ENCODE data around the gene GPLD1. TPM values are rescaled to one million over a fixed set of nuclear protein-coding genes. Genes with fewer than 3 reads are reported as not detected.

The GPLD1 gene
- total RNA-seq, 1 experiment from 2014 or later: 10.1 TPM

DNA sequence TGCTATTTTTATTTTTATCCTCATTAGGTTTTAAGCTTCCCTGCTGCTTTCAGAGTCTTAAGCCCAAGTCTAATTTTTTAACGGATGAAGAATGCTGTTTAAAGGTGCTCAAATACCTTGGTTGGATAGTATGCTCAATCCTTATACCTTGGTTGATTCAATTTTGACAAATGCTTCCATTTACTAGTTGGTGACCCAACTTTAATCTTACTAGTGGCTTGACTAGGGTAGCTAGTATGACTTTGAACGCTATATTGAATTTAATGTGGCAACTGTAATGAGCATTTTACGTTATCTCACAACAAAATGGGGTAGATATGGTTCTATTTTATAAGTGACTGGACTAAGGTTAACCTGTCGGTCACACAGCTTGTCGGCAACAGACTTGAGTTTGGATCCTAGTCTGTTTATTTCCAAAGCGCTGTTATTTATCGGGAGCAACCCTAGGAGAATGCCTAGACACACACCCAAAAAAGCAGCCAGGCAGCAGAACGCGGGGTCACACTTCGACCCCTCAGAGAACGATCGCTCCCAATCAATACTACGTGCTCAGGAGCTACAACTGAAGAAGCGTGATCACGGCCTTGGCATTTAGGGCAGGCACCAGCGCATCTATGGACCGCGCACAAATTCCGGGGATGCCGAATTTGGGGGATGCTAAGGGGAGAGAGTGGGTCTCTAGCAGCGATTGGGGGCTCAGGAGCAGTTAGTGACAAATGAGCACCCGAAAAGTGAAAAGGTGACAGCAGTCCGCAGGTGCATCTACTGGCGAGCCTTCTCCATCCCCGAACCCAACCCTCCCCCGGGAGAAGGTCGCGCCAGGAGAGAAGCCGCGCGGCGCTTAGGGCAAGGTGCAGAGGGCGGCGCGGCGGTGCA is 4.8 kb upstream of the GPLD1 start:
- peak in 1 of 2 experiments; percentile 52 for TF ChIP-seq CTCF (IDR thresholded peaks at IDR 0.05; ENCODE audit: insufficient read depth in 1 of 2, low read depth in 1 of 2, low read length in 1 of 2, severe bottlenecking in 1 of 2, unreplicated experiment in 1 of 2)
- DNase-seq: no peak
- Mint-ChIP-seq H3K4me3 (ENCODE audit: unreplicated experiment) (peak overlapping the region; percentile 76), H3K4me1 (ENCODE audit: low read depth, unreplicated experiment) (peaks cover 13% of the 10 kb centered on the region), H3K9me3 (ENCODE audit: unreplicated experiment) (no peaks in the 10 kb centered on the region), H3K27me3 (ENCODE audit: insufficient read depth, unreplicated experiment) (no peaks in the 10 kb centered on the region), H3K27ac (ENCODE audit: unreplicated experiment) (peak overlapping the region; percentile 77), H3K36me3 (ENCODE audit: insufficient read depth, unreplicated experiment) (peaks cover 24% of the 10 kb centered on the region)
- H3K27me3 ChIP-seq (replicated peaks; ENCODE audit: control insufficient read depth, insufficient read depth, low read length): no peaks in the 10 kb centered on the region
- intact Hi-C loops (cut with micrococcal nuclease; ENCODE audit: unreplicated experiment): loop anchor here (2.0 to 5.0 kb wide), 2 partner anchors 62 to 71 kb away; no protein-coding TSS in a partner anchor
- no peaks in the 10 kb centered on the region; the same call in 1 of the 2 replicates for H3K36me3 ChIP-seq (ENCODE audit: control insufficient read depth, insufficient read depth, low read length)
- peak overlapping the region; percentile 62 for H3K4me3 ChIP-seq (ENCODE audit: low read depth, low read length)
- TSS peak; percentile 48 for BruUV-seq (replicated peaks)
- POLR2A ChIA-PET: interaction anchor here (1.9 kb wide), 1 partner anchor 27 kb away, joined by 9 read pairs; no protein-coding TSS in a partner anchor
- H3K9me3 ChIP-seq: no peaks in the 10 kb centered on the region
- CTCF ChIA-PET: interaction anchor here (0.9 to 2.5 kb wide), 5 partner anchors 11 to 87 kb away, joined by 3 to 60 read pairs (median 11); no protein-coding TSS in a partner anchor
- H3K4me1 ChIP-seq: no peaks in the 10 kb centered on the region; the same call in 1 of the 2 replicates

- Mint-ChIP-seq H3K9me3 (ENCODE audit: unreplicated experiment) (no peaks in the 10 kb centered on the region), H3K27ac (ENCODE audit: unreplicated experiment) (no peak overlapping the region)
- BruUV-seq (replicated peaks): no TSS peak
Measured at GRCh38 chr6:24492475-24492874, 3.1 kb upstream of the GPLD1 start.

More at GRCh38 chr6:24492475-24492874, 3.1 kb upstream of the GPLD1 start:
- ChIA-PET POLR2A (no interaction called here), CTCF (no interaction called here)
- no peaks in the 10 kb centered on the region for H3K9me3 ChIP-seq
- peak in 1 of 2 experiments; percentile 45 for TF ChIP-seq CTCF (IDR thresholded peaks at IDR 0.05; ENCODE audit: insufficient read depth in 1 of 2, low read depth in 1 of 2, low read length in 1 of 2, severe bottlenecking in 1 of 2, unreplicated experiment in 1 of 2)
- H3K4me3 Mint-ChIP-seq (ENCODE audit: unreplicated experiment): no peak overlapping the region
- DNase-seq: no peak
- peaks cover 17% of the 10 kb centered on the region for H3K36me3 Mint-ChIP-seq (ENCODE audit: insufficient read depth, unreplicated experiment)
- H3K4me3 ChIP-seq (ENCODE audit: low read depth, low read length): no peak overlapping the region
- intact Hi-C loops (cut with micrococcal nuclease; ENCODE audit: unreplicated experiment): loop anchor here (5.0 kb wide), 1 partner anchor 60 kb away; no protein-coding TSS in a partner anchor
- H3K4me1 ChIP-seq: no peaks in the 10 kb centered on the region; the same call in 1 of the 2 replicates
- no peaks in the 10 kb centered on the region; the same call in 1 of the 2 replicates for H3K36me3 ChIP-seq (ENCODE audit: control insufficient read depth, insufficient read depth, low read length)
- H3K27me3 ChIP-seq (replicated peaks; ENCODE audit: control insufficient read depth, insufficient read depth, low read length): no peaks in the 10 kb centered on the region
- peaks cover 13% of the 10 kb centered on the region for H3K4me1 Mint-ChIP-seq (ENCODE audit: low read depth, unreplicated experiment)
- no peaks in the 10 kb centered on the region for H3K27me3 Mint-ChIP-seq (ENCODE audit: insufficient read depth, unreplicated experiment)
